Esophagus (tissue), 2 donors: ENCODE data around the gene FOXJ3. TPM values are rescaled to one million over a fixed set of nuclear protein-coding genes. Genes with fewer than 3 reads are reported as not detected.

Experiments used
- H3K27ac ChIP-seq, 2 donors: one replicate each; pipeline ENCODE4 v1.5.1; 2013; ENCODE audit warnings: low read depth in 2 of 2, mild to moderate bottlenecking in 2 of 2, inconsistent platforms in 1 of 2, low read length in 1 of 2, moderate library complexity in 1 of 2
- H3K27me3 ChIP-seq, 2 donors: one replicate each; pipeline ENCODE4 v1.6.1; 2013; ENCODE audit warnings: low read length in 2 of 2, control low read depth in 1 of 2, mild to moderate bottlenecking in 1 of 2; ENCODE audit not compliant: insufficient read depth in 2 of 2, control insufficient read depth in 1 of 2
- H3K36me3 ChIP-seq, 2 donors: one replicate each; pipeline ENCODE4 v1.6.1; 2013; ENCODE audit warnings: low read length in 1 of 2; ENCODE audit not compliant: control insufficient read depth in 2 of 2, insufficient read depth in 2 of 2
- H3K4me1 ChIP-seq, 2 donors: one replicate each; pipeline ENCODE4 v1.6.1; 2013; ENCODE audit warnings: low read length in 1 of 2; ENCODE audit not compliant: control insufficient read depth in 2 of 2, insufficient read depth in 2 of 2
- H3K4me3 ChIP-seq, 2 donors: one replicate each; pipeline ENCODE4 v1.5.1; 2013; ENCODE audit warnings: low read length in 2 of 2, mild to moderate bottlenecking in 2 of 2, low read depth in 1 of 2, moderate library complexity in 1 of 2
- H3K9me3 ChIP-seq, 2 donors: one replicate each; pipeline ENCODE4 v1.6.1; 2013; ENCODE audit warnings: mild to moderate bottlenecking in 2 of 2, low read depth in 1 of 2, low read length in 1 of 2, moderate library complexity in 1 of 2; ENCODE audit not compliant: control insufficient read depth in 2 of 2, insufficient read depth in 1 of 2
- WGBS, 2 donors: extraction: QIAGEN DNeasy Blood & Tissue Kit; methylation state at CpG; one replicate each; pipeline ENCODE4 v1.1.7; 2013; 5-methylcytosine and 5-hydroxymethylcytosine counted together
- polyA plus RNA-seq, 2 donors: library from polyadenylated mRNA; stranded (reverse); fragments of 200-250 nt; gene quantifications; one replicate each; pipeline ENCODE4 v1.2.3, GENCODE V29; 2013
- donor health status: healthy with polysubstance abuse.
- donor health status: Bipolar disorder and iron deficiency.

FOXJ3 gene
- polyA plus RNA-seq, 2 donors, result 7.0 to 8.8 TPM

DNA sequence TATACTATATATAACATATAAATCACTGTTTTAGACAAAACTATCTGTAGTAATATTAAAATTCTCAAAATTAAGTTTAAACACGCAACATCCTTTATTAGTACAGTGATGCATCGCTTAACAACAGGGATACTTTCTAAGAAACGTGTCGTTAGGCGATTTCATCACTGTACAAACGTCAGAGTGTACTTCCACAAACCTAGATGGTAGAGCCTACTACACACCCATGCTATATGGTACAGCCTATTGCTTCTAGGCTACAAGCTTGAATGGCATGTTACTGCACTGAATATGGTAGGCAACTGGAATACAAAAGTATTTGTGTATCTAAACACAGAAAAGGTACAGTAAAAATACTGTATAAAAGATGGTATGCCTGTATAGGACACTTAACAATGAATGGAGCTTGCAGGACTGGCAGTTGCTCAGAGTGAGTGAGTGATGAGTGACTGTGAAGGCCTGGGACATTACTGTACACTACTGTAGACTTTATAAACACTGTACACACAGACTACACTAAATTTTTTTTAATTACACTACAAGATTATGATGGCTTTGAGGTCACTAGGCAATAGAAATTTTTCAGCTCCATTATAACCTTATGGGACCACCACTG is 10.5 kb downstream of the FOXJ3 start:
- no peaks in the 10 kb centered on the region for H3K9me3 ChIP-seq
- no peaks in the 10 kb centered on the region for H3K36me3 ChIP-seq
- peaks cover 0 to 3% of the 10 kb centered on the region in 2 donors for H3K4me1 ChIP-seq
- H3K4me3 ChIP-seq, result no peak overlapping the region
- no peak overlapping the region for H3K27ac ChIP-seq
- WGBS, 2 donors, result 85 to 87% methylated on average over 6 of the region's 6 CpGs
- no peaks in the 10 kb centered on the region for H3K27me3 ChIP-seq

DNA sequence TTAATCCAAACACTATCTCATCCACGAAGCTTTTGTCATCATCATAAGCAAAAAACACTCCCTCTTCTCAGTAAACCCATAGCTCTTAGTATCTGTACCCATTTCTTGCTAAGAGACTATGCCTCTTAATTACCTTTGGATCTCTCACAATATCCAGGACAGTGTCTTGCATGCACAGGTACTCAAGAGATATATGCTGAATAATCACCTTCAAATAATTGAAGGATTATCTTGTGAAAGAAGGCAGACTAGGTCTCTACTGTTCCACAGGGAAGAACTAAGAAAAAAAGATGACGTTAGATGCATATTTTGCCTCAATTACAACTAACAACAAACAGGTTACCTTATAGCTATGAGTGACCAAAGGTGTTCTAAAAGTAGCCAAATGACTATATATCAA is 11.5 kb downstream of the FOXJ3 start:
- H3K9me3 ChIP-seq, result no peaks in the 10 kb centered on the region
- peaks cover 0 to 3% of the 10 kb centered on the region in 2 donors for H3K4me1 ChIP-seq
- WGBS, 2 donors, result 76 to 80% methylated on average over 2 of the region's 2 CpGs
- H3K4me3 ChIP-seq, result no peak overlapping the region
- peaks cover 0 to 1% of the 10 kb centered on the region in 2 donors for H3K36me3 ChIP-seq
- no peaks in the 10 kb centered on the region for H3K27me3 ChIP-seq
- H3K27ac ChIP-seq, result no peak overlapping the region

GRCh38 chr1:42322577-42322976 is 12.5 kb downstream of the FOXJ3 start:
- Histone ChIP-seq H3K27me3 (no peaks in the 10 kb centered on the region), H3K4me1 (no peaks in the 10 kb centered on the region), H3K4me3 (no peak overlapping the region), H3K9me3 (no peaks in the 10 kb centered on the region), H3K36me3 (peaks cover 0 to 1% of the 10 kb centered on the region in 2 donors), H3K27ac (no peak overlapping the region)
- WGBS, 2 donors, result 2 to 5% methylated on average over 1 of the region's 1 CpG

GRCh38 chr1:42321731-42322130 is 13.3 kb downstream of the FOXJ3 start:
- H3K36me3 ChIP-seq, result peaks cover 0 to 1% of the 10 kb centered on the region in 2 donors
- no peaks in the 10 kb centered on the region for H3K9me3 ChIP-seq
- 66 to 71% methylated on average over 4 of the region's 4 CpGs for WGBS, 2 donors
- no peak overlapping the region for H3K4me3 ChIP-seq
- no peaks in the 10 kb centered on the region for H3K4me1 ChIP-seq
- no peaks in the 10 kb centered on the region for H3K27me3 ChIP-seq
- H3K27ac ChIP-seq, result no peak overlapping the region

- WGBS, 2 donors, result 71 to 79% methylated on average over 2 of the region's 2 CpGs
Measured at GRCh38 chr1:42320708-42321107, 14.3 kb downstream of the FOXJ3 start.

GRCh38 chr1:42319871-42320484 is 15.1 kb downstream of the FOXJ3 start:
- Histone ChIP-seq H3K9me3 (no peaks in the 10 kb centered on the region), H3K27ac (no peak overlapping the region), H3K36me3 (peaks cover 0 to 1% of the 10 kb centered on the region in 2 donors), H3K4me3 (no peak overlapping the region), H3K4me1 (no peaks in the 10 kb centered on the region), H3K27me3 (no peaks in the 10 kb centered on the region)
- 56 to 57% methylated on average over 6 of the region's 6 CpGs for WGBS, 2 donors

More at GRCh38 chr1:42320708-42321107, 14.3 kb downstream of the FOXJ3 start:
- Histone ChIP-seq H3K27ac (no peak overlapping the region), H3K4me1 (no peaks in the 10 kb centered on the region), H3K4me3 (no peak overlapping the region), H3K9me3 (no peaks in the 10 kb centered on the region), H3K27me3 (no peaks in the 10 kb centered on the region), H3K36me3 (peaks cover 0 to 1% of the 10 kb centered on the region in 2 donors)

- Histone ChIP-seq H3K4me1 (no peaks in the 10 kb centered on the region), H3K9me3 (no peaks in the 10 kb centered on the region), H3K27me3 (no peaks in the 10 kb centered on the region), H3K4me3 (no peak overlapping the region), H3K36me3 (peaks cover 0 to 1% of the 10 kb centered on the region in 2 donors), H3K27ac (no peak overlapping the region)
- WGBS, 2 donors, result 50 to 55% methylated on average over 4 of the region's 4 CpGs
Measured at GRCh38 chr1:42319128-42319851, 15.7 kb downstream of the FOXJ3 start.

GRCh38 chr1:42318601-42319000 is 16.4 kb downstream of the FOXJ3 start:
- Histone ChIP-seq H3K9me3 (no peaks in the 10 kb centered on the region), H3K4me1 (no peaks in the 10 kb centered on the region), H3K36me3 (peaks cover 0 to 1% of the 10 kb centered on the region in 2 donors), H3K27ac (no peak overlapping the region), H3K27me3 (no peaks in the 10 kb centered on the region), H3K4me3 (no peak overlapping the region)
- 89 to 93% methylated on average over 4 of the region's 4 CpGs for WGBS, 2 donors

GRCh38 chr1:42317308-42317707 is 17.7 kb downstream of the FOXJ3 start:
- H3K4me1 ChIP-seq, result no peaks in the 10 kb centered on the region
- H3K4me3 ChIP-seq, result no peak overlapping the region
- no peaks in the 10 kb centered on the region for H3K27me3 ChIP-seq
- no peaks in the 10 kb centered on the region for H3K9me3 ChIP-seq
- peaks cover 0 to 1% of the 10 kb centered on the region in 2 donors for H3K36me3 ChIP-seq
- no peak overlapping the region for H3K27ac ChIP-seq
- WGBS, 2 donors, result 88 to 95% methylated on average over 1 of the region's 1 CpG
